Measurements from ENCODE around the gene PRPF6.

Gene PRPF6

DNA sequence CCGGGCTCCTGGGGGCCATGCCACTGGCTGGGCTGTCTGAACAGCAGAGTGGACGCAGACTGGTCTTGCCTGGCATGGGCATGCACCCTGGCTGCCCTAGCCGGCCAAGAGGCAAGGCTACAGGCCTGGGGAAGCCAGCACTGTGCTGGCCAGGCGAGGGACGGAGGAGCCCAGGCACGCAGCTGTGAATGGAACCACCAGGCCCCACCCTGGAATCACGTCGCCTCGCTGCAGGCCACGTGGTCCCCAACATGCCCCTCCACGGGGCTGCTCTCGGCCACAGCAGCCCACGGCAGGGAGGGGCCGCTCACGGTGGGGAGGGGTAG is 28.8 kb upstream of the PRPF6 start:
- DNase-seq (ENCODE audit: low read depth), result no peak
- H3K4me3 ChIP-seq (ENCODE audit: control insufficient read depth, low read depth, low read length), result no peak overlapping the region
- TF ChIP-seq, protein P1, sequence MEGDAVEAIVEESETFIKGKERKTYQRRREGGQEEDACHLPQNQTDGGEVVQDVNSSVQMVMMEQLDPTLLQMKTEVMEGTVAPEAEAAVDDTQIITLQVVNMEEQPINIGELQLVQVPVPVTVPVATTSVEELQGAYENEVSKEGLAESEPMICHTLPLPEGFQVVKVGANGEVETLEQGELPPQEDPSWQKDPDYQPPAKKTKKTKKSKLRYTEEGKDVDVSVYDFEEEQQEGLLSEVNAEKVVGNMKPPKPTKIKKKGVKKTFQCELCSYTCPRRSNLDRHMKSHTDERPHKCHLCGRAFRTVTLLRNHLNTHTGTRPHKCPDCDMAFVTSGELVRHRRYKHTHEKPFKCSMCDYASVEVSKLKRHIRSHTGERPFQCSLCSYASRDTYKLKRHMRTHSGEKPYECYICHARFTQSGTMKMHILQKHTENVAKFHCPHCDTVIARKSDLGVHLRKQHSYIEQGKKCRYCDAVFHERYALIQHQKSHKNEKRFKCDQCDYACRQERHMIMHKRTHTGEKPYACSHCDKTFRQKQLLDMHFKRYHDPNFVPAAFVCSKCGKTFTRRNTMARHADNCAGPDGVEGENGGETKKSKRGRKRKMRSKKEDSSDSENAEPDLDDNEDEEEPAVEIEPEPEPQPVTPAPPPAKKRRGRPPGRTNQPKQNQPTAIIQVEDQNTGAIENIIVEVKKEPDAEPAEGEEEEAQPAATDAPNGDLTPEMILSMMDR (conservative IDR thresholded peaks at IDR 0.05; ENCODE audit: control insufficient read depth, insufficient read depth, low read depth, low read length), result no peak

DNA sequence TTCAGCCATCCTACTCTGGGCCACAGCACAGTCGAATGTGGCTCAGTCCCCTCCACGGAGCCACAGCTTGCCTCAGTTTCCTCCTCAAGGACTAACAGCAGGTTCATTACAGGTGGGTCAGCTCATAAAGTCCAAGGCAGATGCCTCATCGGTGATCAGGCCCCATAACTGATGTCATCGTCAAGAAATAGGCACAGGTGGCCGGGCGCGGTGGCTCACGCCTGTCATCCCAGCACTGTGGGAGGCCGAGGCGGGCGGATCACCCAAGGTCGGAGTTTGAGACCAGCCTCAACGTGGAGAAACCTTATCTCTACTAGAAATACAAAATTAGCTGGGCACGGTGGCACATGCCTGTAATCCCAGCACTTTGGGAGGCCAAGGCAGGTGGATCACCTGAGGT is 28.2 kb upstream of the PRPF6 start:
- TF ChIP-seq, protein P1 (conservative IDR thresholded peaks at IDR 0.05; ENCODE audit: control insufficient read depth, insufficient read depth, low read depth, low read length), result no peak
- no peak for DNase-seq (ENCODE audit: low read depth)
- H3K4me3 ChIP-seq (ENCODE audit: control insufficient read depth, low read depth, low read length), result no peak overlapping the region

DNA sequence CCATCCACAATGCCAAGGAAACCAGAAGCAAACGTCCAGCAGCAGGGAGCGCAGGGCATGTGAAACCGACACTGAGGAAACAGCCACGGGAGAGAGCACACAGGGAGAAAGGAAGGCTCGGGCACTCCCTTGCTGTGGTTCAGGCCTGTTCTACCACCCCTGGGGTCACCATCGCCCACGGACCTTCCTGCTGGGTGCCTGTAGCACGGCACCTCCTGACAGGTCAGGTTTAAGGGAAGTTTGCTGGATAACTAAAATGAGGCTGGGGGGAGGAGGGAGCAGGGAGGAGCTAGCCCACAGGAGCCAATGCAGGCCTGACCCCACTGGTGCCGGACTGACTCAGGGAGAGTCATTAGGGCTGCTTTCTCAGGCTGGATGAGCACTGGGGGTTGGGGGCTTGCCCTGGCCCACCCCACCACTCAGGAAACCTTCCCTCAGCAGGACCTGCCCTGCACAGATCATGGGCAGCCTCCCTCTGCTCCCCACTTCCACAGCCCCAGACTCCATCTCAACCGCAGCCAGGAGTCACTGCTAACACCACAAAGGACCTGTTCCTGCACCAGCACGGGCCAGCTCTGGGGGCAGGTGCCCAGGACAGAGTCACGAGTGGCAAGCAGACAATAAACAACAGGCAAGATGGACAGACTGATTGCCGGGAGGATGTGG is 27.0 kb upstream of the PRPF6 start:
- H3K4me3 ChIP-seq (ENCODE audit: control insufficient read depth, low read depth, low read length), result no peak overlapping the region
- no peak for DNase-seq (ENCODE audit: low read depth)
- TF ChIP-seq, protein P1 (conservative IDR thresholded peaks at IDR 0.05; ENCODE audit: control insufficient read depth, insufficient read depth, low read depth, low read length), result no peak

DNA sequence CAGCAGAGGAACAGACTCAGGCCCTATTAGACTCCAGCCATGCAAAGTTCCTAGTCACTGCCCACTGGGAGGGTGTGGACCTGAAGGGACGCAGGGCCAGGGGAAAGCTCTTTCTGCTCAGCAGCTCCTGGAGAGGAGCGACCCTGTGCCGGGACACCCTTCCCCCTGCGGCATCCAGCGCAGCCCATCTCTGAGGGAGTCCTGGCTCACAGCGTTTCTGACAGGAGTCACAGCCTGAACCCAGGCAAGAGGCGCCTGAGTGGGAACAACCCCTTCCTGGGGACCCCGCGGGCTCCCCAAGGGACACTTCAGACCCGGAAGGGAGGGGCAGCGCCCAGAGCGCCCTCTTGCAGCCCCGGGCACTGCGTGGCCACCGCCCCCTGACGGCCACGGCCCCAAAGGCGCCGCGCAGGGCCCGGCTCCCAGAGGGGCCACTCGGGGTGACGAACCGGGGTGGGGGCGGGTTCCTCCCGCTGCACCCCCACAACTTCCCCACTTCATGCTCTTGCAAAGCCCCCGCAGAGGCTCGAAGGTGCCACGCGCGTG is 25.6 kb upstream of the PRPF6 start:
- DNase-seq (ENCODE audit: low read depth), result no peak
- TF ChIP-seq, protein P1 (conservative IDR thresholded peaks at IDR 0.05; ENCODE audit: control insufficient read depth, insufficient read depth, low read depth, low read length), result no peak
- peak overlapping the region; percentile 73 for H3K4me3 ChIP-seq (ENCODE audit: control insufficient read depth, low read depth, low read length)

DNA sequence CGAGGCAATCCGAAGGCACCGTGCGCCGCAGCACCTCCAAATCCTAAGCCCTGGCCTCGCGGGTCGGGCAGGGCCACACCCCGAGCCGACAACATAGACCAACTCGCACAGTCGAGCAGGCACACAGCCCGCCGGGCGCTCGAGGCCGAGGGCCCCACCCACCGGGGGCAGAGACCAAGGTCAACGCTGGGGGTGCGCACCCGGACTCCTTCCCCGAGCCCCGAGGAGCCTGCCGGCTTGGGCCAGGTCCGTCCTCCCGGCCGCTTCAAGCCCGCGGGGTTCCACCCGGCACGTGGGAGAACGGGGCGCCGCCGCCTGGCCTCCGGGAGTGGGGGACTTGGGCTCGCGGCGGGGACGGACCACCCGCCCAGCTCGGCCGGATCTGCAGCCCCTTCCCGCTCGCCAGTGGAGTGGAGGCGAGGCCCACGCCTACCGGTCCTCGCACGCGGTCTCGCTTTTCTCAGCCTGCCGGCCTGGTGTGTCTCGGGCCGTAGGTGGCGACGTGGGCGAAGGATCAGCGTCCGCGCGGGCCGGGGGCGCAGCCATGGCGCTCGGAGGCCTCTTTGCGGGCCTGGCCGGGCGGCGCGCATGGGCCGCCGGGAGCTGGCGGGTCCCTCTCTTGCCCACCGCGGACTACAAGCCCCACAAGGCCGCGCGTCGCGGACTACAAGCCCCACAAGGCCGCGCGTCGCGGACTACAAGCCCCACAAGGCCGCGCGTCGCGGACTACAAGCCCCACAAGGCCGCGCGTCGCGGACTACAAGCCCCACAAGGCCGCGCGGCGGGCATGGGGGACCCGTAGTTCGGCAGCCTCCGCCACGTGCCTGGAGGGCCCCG is 24.9 kb upstream of the PRPF6 start, which contains the start of gene UCKL1:
TSS of gene UCKL1 (minus strand) at position 590 of the 837 bp plus-strand sequence. CDS start at position 546, 44 bp downstream.
- TF ChIP-seq, protein P1 (conservative IDR thresholded peaks at IDR 0.05; ENCODE audit: control insufficient read depth, insufficient read depth, low read depth, low read length), result no peak
- DNase-seq (ENCODE audit: low read depth), result peak; percentile 88
- H3K4me3 ChIP-seq (ENCODE audit: control insufficient read depth, low read depth, low read length), result peak within 1 kb of the TSS; percentile 73

DNA sequence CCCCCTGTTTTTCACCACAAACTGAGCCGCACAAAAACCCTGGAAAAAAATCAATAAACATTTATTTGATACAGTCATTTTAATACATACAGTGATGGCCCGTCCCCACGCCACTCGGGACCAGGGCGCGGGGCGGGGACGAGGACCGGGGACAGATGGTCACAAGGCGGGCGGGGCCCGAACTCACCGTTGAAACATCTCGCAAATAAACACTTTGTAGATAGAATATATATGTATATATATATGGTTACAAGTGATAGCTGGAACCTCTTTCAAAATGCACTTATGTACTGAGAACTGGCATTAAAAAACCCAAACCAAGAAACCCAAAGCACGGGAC is 24.3 kb upstream of the PRPF6 start:
- no peak for DNase-seq (ENCODE audit: low read depth)
- H3K4me3 ChIP-seq (ENCODE audit: control insufficient read depth, low read depth, low read length), result peak overlapping the region; percentile 49
- TF ChIP-seq, protein P1 (conservative IDR thresholded peaks at IDR 0.05; ENCODE audit: control insufficient read depth, insufficient read depth, low read depth, low read length), result no peak

Measured in fibroblast of mammary gland (primary cell).